Glutamatergic neuron (in vitro differentiated cells): ENCODE results near the gene CRYGS. TPM values are rescaled to one million over a fixed set of nuclear protein-coding genes. Genes with fewer than 3 reads are reported as not detected.

Experiments used
- DNase-seq: peaks from one replicate; pipeline ENCODE4 v3.0.0; 2022
- H3K27ac Mint-ChIP-seq: one replicate; pipeline ENCODE4 v1.8.0; 2020; ENCODE audit warnings: mild to moderate bottlenecking, mixed read lengths, inconsistent platforms; ENCODE audit not compliant: unreplicated experiment
- H3K27me3 Mint-ChIP-seq: one replicate; pipeline ENCODE4 v1.8.0; 2020; ENCODE audit warnings: mild to moderate bottlenecking, moderate library complexity, mixed read lengths, inconsistent platforms; ENCODE audit not compliant: unreplicated experiment
- H3K36me3 Mint-ChIP-seq: one replicate; pipeline ENCODE4 v1.8.0; 2020; ENCODE audit warnings: mild to moderate bottlenecking, mixed read lengths, inconsistent platforms; ENCODE audit not compliant: unreplicated experiment
- H3K4me1 Mint-ChIP-seq: one replicate; pipeline ENCODE4 v1.8.0; 2020; ENCODE audit warnings: mild to moderate bottlenecking, low read depth, mixed read lengths, inconsistent platforms; ENCODE audit not compliant: unreplicated experiment
- H3K4me3 Mint-ChIP-seq: one replicate; pipeline ENCODE4 v1.8.0; 2020; ENCODE audit warnings: mild to moderate bottlenecking, mixed read lengths, inconsistent platforms; ENCODE audit not compliant: unreplicated experiment
- H3K9me3 Mint-ChIP-seq: one replicate; pipeline ENCODE4 v1.8.0; 2020; ENCODE audit warnings: mild to moderate bottlenecking, moderate library complexity, mixed read lengths, inconsistent platforms; ENCODE audit not compliant: unreplicated experiment
- CTCF ChIP-seq: fragments of 200-600 bp; sonication (generic); IDR thresholded peaks from one replicate; pipeline ENCODE4 v1.5.0; 2021; ENCODE audit not compliant: partially characterized antibody, unreplicated experiment
- total RNA-seq: library from RNA; stranded (reverse); fragmentation: NEBNext Ultra II Directional; extraction: Animal tissue kit (Norgen Biotek cat#: 25700); gene quantifications from one replicate; pipeline ENCODE4 v1.2.1, GENCODE V29; 2021; ENCODE audit not compliant: unreplicated experiment

Gene CRYGS
- total RNA-seq, 1 donor from 2014 or later: 3.7 TPM

- Mint-ChIP-seq H3K36me3 (peaks cover 4% of the 10 kb centered on the region), H3K27me3 (no peaks in the 10 kb centered on the region), H3K9me3 (no peaks in the 10 kb centered on the region), H3K27ac (no peak overlapping the region), H3K4me1 (no peaks in the 10 kb centered on the region), H3K4me3 (no peak overlapping the region)
- no peak for TF ChIP-seq CTCF
- DNase-seq: no peak
These were observed 8.3 kb upstream of the CRYGS start for GRCh38 chr3:186552408-186553031.

DNA sequence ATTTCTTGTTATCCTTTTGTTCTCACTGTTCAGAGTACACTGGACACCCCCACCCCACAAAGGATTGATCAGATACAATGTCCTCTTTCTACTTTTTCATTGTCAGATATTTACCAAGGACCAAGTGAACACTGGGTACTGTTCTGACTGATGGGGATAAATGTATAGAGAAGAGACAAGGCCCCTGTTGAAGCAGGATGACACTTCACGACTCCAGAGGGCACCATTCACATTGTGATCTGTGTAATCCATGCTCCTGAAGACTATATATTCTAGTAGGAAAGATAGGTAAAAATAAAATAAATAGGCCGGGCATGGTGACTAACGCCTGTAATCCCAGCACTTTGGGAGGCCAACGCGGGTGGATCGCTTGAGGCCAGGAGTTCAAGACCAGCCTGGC, 7.2 kb upstream of the CRYGS start:
- H3K4me1 Mint-ChIP-seq: no peaks in the 10 kb centered on the region
- no peak for TF ChIP-seq CTCF
- no peak overlapping the region for H3K27ac Mint-ChIP-seq

DNA sequence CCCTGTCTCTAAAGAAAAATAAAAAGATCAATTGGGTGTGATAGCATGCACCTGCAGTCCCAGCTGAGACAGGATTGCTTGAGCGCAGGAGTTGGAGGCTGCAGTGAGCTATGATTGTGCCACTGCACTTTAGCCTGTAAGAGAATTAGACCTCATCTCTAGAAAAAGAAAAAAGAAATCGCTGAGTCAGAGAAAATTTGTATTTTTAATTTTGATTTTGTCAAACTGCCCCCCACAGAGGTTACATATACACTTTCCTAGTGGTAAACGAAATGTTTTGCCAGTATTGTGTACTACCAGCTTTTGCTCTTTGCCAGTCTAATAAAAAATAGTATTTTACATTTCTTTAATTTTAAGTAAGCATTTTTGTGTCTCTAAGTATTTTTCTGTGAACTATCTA, 5.3 kb upstream of the CRYGS start:
- no peaks in the 10 kb centered on the region for H3K27me3 Mint-ChIP-seq
- TF ChIP-seq CTCF: no peak
- no peak overlapping the region for H3K4me3 Mint-ChIP-seq
- DNase-seq: no peak
- H3K9me3 Mint-ChIP-seq: no peaks in the 10 kb centered on the region
- peaks cover 4% of the 10 kb centered on the region for H3K36me3 Mint-ChIP-seq
- H3K27ac Mint-ChIP-seq: no peak overlapping the region
- no peaks in the 10 kb centered on the region for H3K4me1 Mint-ChIP-seq

More for the DNA sequence above, 7.2 kb upstream of the CRYGS start:
- no peaks in the 10 kb centered on the region for H3K27me3 Mint-ChIP-seq
- no peak overlapping the region for H3K4me3 Mint-ChIP-seq
- no peak for DNase-seq
- H3K36me3 Mint-ChIP-seq: peaks cover 4% of the 10 kb centered on the region
- H3K9me3 Mint-ChIP-seq: no peaks in the 10 kb centered on the region

GRCh38 chr3:186540835-186541226, 3.3 kb downstream of the CRYGS start:
- Mint-ChIP-seq H3K4me1 (peaks cover 3% of the 10 kb centered on the region), H3K9me3 (no peaks in the 10 kb centered on the region), H3K27ac (no peak overlapping the region), H3K27me3 (no peaks in the 10 kb centered on the region), H3K36me3 (no peaks in the 10 kb centered on the region), H3K4me3 (no peak overlapping the region)
- TF ChIP-seq CTCF: peak; percentile 17
- DNase-seq: no peak

- peak; percentile 89 for TF ChIP-seq CTCF
- Mint-ChIP-seq H3K27ac (no peak overlapping the region), H3K36me3 (no peaks in the 10 kb centered on the region), H3K27me3 (no peaks in the 10 kb centered on the region), H3K4me1 (peaks cover 3% of the 10 kb centered on the region), H3K9me3 (no peaks in the 10 kb centered on the region), H3K4me3 (no peak overlapping the region)
- DNase-seq: peak; percentile 72
These were observed 3.9 kb downstream of the CRYGS start for GRCh38 chr3:186540221-186540834.
